Neural cell (in vitro differentiated cells): ENCODE results near the gene PRKAG2.

ENCODE experiments used
- POLR2AphosphoS5 ChIP-seq: IDR thresholded peaks from 2 replicates; pipeline ENCODE4 v1.6.1; 2012
- RAD21 ChIP-seq: fragments of 450-650 bp; conservative IDR thresholded peaks from 2 replicates; pipeline ENCODE4 v1.6.1; 2014; ENCODE audit warnings: antibody characterized with exemption, mild to moderate bottlenecking, moderate library complexity
- TAF1 ChIP-seq: IDR thresholded peaks from 2 replicates; pipeline ENCODE4 v1.6.1; 2012; ENCODE audit warnings: low read depth
- TF ChIP-seq, protein P1 (sequence below): fragments of 450-650 bp; IDR thresholded peaks from 2 replicates; pipeline ENCODE4 v1.5.1; 2014; ENCODE audit warnings: antibody characterized with exemption, mild to moderate bottlenecking, moderate library complexity; ENCODE audit not compliant: poor library complexity, severe bottlenecking
- TF ChIP-seq, protein P2 (sequence below): IDR thresholded peaks from 2 replicates; pipeline ENCODE4 v1.6.1; 2012; ENCODE audit warnings: borderline replicate concordance

DNA sequence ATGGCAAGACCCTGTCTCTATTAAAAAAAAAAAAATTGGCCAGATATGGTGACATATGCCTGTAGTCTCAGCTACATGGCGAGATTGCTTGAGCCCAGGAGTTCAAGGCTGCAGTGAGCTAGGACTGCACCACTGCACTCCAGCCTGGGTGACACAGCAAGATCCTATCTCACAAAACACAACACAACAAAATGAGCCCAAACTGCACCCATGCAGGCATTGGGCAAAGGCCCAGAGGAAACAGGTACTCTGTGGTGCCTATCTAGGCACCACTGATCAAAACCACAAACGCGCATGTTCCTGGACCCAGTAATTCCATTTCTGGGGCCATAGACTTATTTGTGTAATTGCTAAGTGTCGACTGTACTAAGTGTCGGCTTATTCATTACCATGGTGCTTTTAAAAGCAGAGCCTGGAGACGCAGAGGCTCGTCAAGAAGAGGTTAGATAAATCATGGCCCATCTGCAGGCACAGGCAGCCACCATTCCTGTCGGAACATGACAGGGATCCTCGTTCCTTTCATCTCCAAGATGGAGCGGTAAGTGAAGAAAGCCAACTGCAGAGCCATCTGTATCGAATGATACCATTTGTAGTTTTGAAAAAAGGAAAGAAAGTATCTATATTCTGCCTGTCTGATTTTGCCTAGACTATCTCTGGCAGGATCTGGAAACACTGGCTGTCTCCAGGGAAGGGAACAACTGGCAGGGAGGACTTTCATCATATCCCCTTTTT, 196.9 kb downstream of the PRKAG2 start:
- TF ChIP-seq, protein P1, sequence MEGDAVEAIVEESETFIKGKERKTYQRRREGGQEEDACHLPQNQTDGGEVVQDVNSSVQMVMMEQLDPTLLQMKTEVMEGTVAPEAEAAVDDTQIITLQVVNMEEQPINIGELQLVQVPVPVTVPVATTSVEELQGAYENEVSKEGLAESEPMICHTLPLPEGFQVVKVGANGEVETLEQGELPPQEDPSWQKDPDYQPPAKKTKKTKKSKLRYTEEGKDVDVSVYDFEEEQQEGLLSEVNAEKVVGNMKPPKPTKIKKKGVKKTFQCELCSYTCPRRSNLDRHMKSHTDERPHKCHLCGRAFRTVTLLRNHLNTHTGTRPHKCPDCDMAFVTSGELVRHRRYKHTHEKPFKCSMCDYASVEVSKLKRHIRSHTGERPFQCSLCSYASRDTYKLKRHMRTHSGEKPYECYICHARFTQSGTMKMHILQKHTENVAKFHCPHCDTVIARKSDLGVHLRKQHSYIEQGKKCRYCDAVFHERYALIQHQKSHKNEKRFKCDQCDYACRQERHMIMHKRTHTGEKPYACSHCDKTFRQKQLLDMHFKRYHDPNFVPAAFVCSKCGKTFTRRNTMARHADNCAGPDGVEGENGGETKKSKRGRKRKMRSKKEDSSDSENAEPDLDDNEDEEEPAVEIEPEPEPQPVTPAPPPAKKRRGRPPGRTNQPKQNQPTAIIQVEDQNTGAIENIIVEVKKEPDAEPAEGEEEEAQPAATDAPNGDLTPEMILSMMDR, result no peak
- TF ChIP-seq, protein P2, sequence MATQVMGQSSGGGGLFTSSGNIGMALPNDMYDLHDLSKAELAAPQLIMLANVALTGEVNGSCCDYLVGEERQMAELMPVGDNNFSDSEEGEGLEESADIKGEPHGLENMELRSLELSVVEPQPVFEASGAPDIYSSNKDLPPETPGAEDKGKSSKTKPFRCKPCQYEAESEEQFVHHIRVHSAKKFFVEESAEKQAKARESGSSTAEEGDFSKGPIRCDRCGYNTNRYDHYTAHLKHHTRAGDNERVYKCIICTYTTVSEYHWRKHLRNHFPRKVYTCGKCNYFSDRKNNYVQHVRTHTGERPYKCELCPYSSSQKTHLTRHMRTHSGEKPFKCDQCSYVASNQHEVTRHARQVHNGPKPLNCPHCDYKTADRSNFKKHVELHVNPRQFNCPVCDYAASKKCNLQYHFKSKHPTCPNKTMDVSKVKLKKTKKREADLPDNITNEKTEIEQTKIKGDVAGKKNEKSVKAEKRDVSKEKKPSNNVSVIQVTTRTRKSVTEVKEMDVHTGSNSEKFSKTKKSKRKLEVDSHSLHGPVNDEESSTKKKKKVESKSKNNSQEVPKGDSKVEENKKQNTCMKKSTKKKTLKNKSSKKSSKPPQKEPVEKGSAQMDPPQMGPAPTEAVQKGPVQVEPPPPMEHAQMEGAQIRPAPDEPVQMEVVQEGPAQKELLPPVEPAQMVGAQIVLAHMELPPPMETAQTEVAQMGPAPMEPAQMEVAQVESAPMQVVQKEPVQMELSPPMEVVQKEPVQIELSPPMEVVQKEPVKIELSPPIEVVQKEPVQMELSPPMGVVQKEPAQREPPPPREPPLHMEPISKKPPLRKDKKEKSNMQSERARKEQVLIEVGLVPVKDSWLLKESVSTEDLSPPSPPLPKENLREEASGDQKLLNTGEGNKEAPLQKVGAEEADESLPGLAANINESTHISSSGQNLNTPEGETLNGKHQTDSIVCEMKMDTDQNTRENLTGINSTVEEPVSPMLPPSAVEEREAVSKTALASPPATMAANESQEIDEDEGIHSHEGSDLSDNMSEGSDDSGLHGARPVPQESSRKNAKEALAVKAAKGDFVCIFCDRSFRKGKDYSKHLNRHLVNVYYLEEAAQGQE, result no peak
- TF ChIP-seq TAF1, result no peak
- TF ChIP-seq POLR2AphosphoS5, result no peak
- no peak for TF ChIP-seq RAD21
